GM19467 (cell line): ENCODE results near the gene RIMBP3C.
"Not testable (repeated sequence)": the region's sequence is repeated elsewhere in the genome, so short reads cannot be mapped to it uniquely, and the experiment has no call there.

Source experiments
- ATAC-seq: cut with Tn5 transposase; IDR thresholded peaks from one replicate; pipeline ENCODE4 v1.9.1; 2021; ENCODE audit warnings: mild to moderate bottlenecking, moderate library complexity; ENCODE audit not compliant: unreplicated experiment

RIMBP3C gene

GRCh38 chr22:21532863-21533648 lies 18.2 kb downstream of the RIMBP3C start:
- ATAC-seq, result not testable (repeated sequence)

- ATAC-seq, result not testable (repeated sequence)
Measured at GRCh38 chr22:21531525-21531924, 19.7 kb downstream of the RIMBP3C start.

- ATAC-seq, result not testable (repeated sequence)
Measured at GRCh38 chr22:21526705-21527500, 24.4 kb downstream of the RIMBP3C start.

- ATAC-seq, result peak; percentile 79
Measured at GRCh38 chr22:21516970-21517764, 34.1 kb downstream of the RIMBP3C start.

- not testable (repeated sequence) for ATAC-seq
Measured at GRCh38 chr22:21516522-21516921, 34.7 kb downstream of the RIMBP3C start.

- not testable (repeated sequence) for ATAC-seq
Measured at GRCh38 chr22:21515234-21515633, 36.0 kb downstream of the RIMBP3C start.

- ATAC-seq, result not testable (repeated sequence)
Measured at GRCh38 chr22:21514117-21514516, 37.1 kb downstream of the RIMBP3C start.

- not testable (repeated sequence) for ATAC-seq
Measured at GRCh38 chr22:21512022-21512421, 39.2 kb downstream of the RIMBP3C start.

GRCh38 chr22:21510397-21510796 lies 40.9 kb downstream of the RIMBP3C start:
- not testable (repeated sequence) for ATAC-seq

- not testable (repeated sequence) for ATAC-seq
Measured at GRCh38 chr22:21499623-21500506, 51.4 kb downstream of the RIMBP3C start.

GRCh38 chr22:21498489-21498888 lies 52.8 kb downstream of the RIMBP3C start:
- ATAC-seq, result not testable (repeated sequence)

- ATAC-seq, result not testable (repeated sequence)
Measured at GRCh38 chr22:21497984-21498383, 53.3 kb downstream of the RIMBP3C start.
